Measurements from ENCODE around the gene TBL1X. TPM values are rescaled to one million over a fixed set of nuclear protein-coding genes. Genes with fewer than 3 reads are reported as not detected.

Gene TBL1X
- total and polyA plus RNA-seq, 8 donors: 4.7 to 53.1 (median 9.5) TPM

GRCh38 chrX:9591496-9591895 lies 126.6 kb downstream of the TBL1X start:
- Histone ChIP-seq H3K27me3 (no peaks in the 10 kb centered on the region), H3K36me3 (no peaks in the 10 kb centered on the region), H3K4me3 (no peak overlapping the region), H3K9me3 (no peaks in the 10 kb centered on the region), H3K4me1 (no peaks in the 10 kb centered on the region), H3K27ac (no peak overlapping the region)
- TF ChIP-seq CTCF (IDR thresholded peaks at IDR 0.05): no peak
- TF ChIP-seq POLR2AphosphoS5 (IDR thresholded peaks at IDR 0.05): no peak
- TF ChIP-seq EP300 (IDR thresholded peaks at IDR 0.05): no peak
- no peak for TF ChIP-seq POLR2A (IDR thresholded peaks at IDR 0.05)
- WGBS, 5 donors: 83 to 100% (median 92%) methylated on average over 2 of the region's 2 CpGs
- no peak for DNase-seq
- intact Hi-C loops (cut with DNase I; ENCODE audit: low total_unique reads): no loop called here

GRCh38 chrX:9593756-9594155 lies 128.9 kb downstream of the TBL1X start:
- TF ChIP-seq EP300 (IDR thresholded peaks at IDR 0.05): no peak
- no peak for TF ChIP-seq POLR2A (IDR thresholded peaks at IDR 0.05)
- TF ChIP-seq CTCF (IDR thresholded peaks at IDR 0.05): no peak
- TF ChIP-seq POLR2AphosphoS5 (IDR thresholded peaks at IDR 0.05): no peak
- H3K27me3 ChIP-seq: no peaks in the 10 kb centered on the region
- 88 to 94% (median 91%) methylated on average over 9 of the region's 9 CpGs for WGBS, 5 donors
- no peaks in the 10 kb centered on the region for H3K4me1 ChIP-seq
- H3K9me3 ChIP-seq: no peaks in the 10 kb centered on the region
- no peaks in the 10 kb centered on the region for H3K36me3 ChIP-seq
- no peak overlapping the region for H3K27ac ChIP-seq
- no peak for DNase-seq
- H3K4me3 ChIP-seq: no peak overlapping the region
- intact Hi-C loops (cut with DNase I; ENCODE audit: low total_unique reads): no loop called here

GRCh38 chrX:9595174-9595573 lies 130.3 kb downstream of the TBL1X start:
- intact Hi-C loops (cut with DNase I; ENCODE audit: low total_unique reads): no loop called here
- 56 to 79% (median 65%) methylated on average over 3 to 5 of the region's 5 CpGs for WGBS, 5 donors
- no peaks in the 10 kb centered on the region for H3K4me1 ChIP-seq

GRCh38 chrX:9596837-9597236 lies 132.0 kb downstream of the TBL1X start:
- WGBS, 5 donors: 82 to 96% (median 85%) methylated on average over 1 to 3 of the region's 3 CpGs
- intact Hi-C loops (cut with DNase I; ENCODE audit: low total_unique reads): no loop called here
- H3K36me3 ChIP-seq: no peaks in the 10 kb centered on the region

More at GRCh38 chrX:9595174-9595573, 130.3 kb downstream of the TBL1X start:
- TF ChIP-seq CTCF (IDR thresholded peaks at IDR 0.05) (no peak), POLR2AphosphoS5 (IDR thresholded peaks at IDR 0.05) (no peak), EP300 (IDR thresholded peaks at IDR 0.05) (no peak), POLR2A (IDR thresholded peaks at IDR 0.05) (no peak)
- no peak overlapping the region for H3K4me3 ChIP-seq
- no peaks in the 10 kb centered on the region for H3K9me3 ChIP-seq
- H3K36me3 ChIP-seq: no peaks in the 10 kb centered on the region
- no peak for DNase-seq
- H3K27me3 ChIP-seq: no peaks in the 10 kb centered on the region
- no peak overlapping the region for H3K27ac ChIP-seq

More at GRCh38 chrX:9596837-9597236, 132.0 kb downstream of the TBL1X start:
- Histone ChIP-seq H3K27me3 (no peaks in the 10 kb centered on the region), H3K4me3 (no peak overlapping the region), H3K27ac (no peak overlapping the region), H3K9me3 (no peaks in the 10 kb centered on the region), H3K4me1 (no peaks in the 10 kb centered on the region)
- TF ChIP-seq EP300 (IDR thresholded peaks at IDR 0.05): no peak
- TF ChIP-seq POLR2AphosphoS5 (IDR thresholded peaks at IDR 0.05): no peak
- no peak for TF ChIP-seq POLR2A (IDR thresholded peaks at IDR 0.05)
- no peak for TF ChIP-seq CTCF (IDR thresholded peaks at IDR 0.05)
- DNase-seq: no peak

Measured in stomach (tissue), 9 donors.